Chondrocyte (in vitro differentiated cells): Measurements from ENCODE around the gene MEN1. TPM values are rescaled to one million over a fixed set of nuclear protein-coding genes. Genes with fewer than 3 reads are reported as not detected.
A peak's percentile ranks its signal among the peaks of the same experiment; 100 is the strongest.

Source experiments
- DNase-seq: peaks from one replicate; pipeline ENCODE4 v3.0.0; 2021; ENCODE audit warnings: mixed read lengths, low spot score
- H3K27ac Mint-ChIP-seq: one replicate; pipeline ENCODE4 v1.8.0; 2021; ENCODE audit warnings: mild to moderate bottlenecking, moderate library complexity, mixed read lengths; ENCODE audit not compliant: unreplicated experiment
- H3K27me3 Mint-ChIP-seq: 2 replicates; pipeline ENCODE4 v1.8.0; 2021; ENCODE audit warnings: low read depth, mixed read lengths
- H3K36me3 Mint-ChIP-seq: 2 replicates; pipeline ENCODE4 v1.8.0; 2021; ENCODE audit warnings: low read depth, mixed read lengths
- H3K4me1 Mint-ChIP-seq: 2 replicates; pipeline ENCODE4 v1.8.0; 2021; ENCODE audit warnings: low read depth, mild to moderate bottlenecking, mixed read lengths
- H3K4me3 Mint-ChIP-seq: one replicate; pipeline ENCODE4 v1.8.0; 2021; ENCODE audit warnings: mild to moderate bottlenecking, moderate library complexity, mixed read lengths; ENCODE audit not compliant: unreplicated experiment
- H3K9me3 Mint-ChIP-seq: 2 replicates; pipeline ENCODE4 v1.8.0; 2021; ENCODE audit warnings: low read depth, mixed read lengths
- total RNA-seq: library from RNA; stranded (reverse); gene quantifications from 3 replicates; pipeline ENCODE4 v1.2.1, GENCODE V29; 2021
- TF ChIP-seq, protein P1 (sequence below): fragments of 200-600 bp; sonication (generic); IDR thresholded peaks from 2 replicates; pipeline ENCODE4 v1.5.0; 2021; ENCODE audit warnings: antibody characterized with exemption, mild to moderate bottlenecking, moderate library complexity

The MEN1 gene
- total RNA-seq, 1 donor from 2014 or later = 19.5 TPM

DNA sequence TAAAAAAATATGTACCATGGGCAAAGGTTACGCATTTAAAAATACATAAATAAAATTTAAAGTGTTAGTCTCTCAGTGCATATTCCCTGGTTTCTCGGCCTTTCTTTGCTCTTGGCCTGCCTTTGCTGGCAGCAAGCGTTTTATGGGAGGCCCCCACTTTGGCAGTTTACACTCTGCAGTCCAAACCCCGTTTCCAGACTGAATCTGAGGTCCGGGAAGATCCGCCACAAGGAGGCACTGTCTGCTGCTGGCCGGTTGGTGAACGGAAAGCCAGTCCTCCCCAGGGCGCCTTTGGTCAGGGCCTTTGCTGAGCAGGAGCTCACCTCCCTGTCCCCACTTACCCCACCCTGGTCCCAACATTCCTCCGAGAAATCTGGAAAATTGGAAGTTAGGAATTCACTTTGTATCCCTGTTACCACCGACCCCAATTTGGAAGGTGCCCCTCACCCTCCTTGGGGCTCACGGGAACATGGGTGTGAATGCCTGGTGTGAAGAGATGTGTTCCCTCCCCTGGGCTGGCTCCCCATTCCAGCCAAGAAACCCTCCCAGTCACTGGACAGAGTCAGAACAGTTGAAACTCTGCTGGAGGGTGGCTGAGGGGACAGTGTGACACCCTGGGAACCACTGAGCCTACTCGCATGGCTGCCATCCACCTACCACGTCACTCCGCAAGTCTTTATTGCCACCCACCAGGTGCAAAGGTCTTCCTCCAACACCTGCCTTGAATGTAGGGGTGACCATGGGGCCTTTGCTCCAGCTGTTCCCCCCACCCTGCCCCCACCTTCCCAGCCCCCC, 22.6 kb downstream of the MEN1 start:
- Mint-ChIP-seq H3K4me1 (no peaks in the 10 kb centered on the region), H3K27ac (no peak overlapping the region), H3K9me3 (no peaks in the 10 kb centered on the region), H3K36me3 (peaks cover 1% of the 10 kb centered on the region), H3K4me3 (no peak overlapping the region), H3K27me3 (no peaks in the 10 kb centered on the region)
- TF ChIP-seq, protein P1, sequence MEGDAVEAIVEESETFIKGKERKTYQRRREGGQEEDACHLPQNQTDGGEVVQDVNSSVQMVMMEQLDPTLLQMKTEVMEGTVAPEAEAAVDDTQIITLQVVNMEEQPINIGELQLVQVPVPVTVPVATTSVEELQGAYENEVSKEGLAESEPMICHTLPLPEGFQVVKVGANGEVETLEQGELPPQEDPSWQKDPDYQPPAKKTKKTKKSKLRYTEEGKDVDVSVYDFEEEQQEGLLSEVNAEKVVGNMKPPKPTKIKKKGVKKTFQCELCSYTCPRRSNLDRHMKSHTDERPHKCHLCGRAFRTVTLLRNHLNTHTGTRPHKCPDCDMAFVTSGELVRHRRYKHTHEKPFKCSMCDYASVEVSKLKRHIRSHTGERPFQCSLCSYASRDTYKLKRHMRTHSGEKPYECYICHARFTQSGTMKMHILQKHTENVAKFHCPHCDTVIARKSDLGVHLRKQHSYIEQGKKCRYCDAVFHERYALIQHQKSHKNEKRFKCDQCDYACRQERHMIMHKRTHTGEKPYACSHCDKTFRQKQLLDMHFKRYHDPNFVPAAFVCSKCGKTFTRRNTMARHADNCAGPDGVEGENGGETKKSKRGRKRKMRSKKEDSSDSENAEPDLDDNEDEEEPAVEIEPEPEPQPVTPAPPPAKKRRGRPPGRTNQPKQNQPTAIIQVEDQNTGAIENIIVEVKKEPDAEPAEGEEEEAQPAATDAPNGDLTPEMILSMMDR = peak; percentile 83
- DNase-seq = peak; percentile 87

DNA sequence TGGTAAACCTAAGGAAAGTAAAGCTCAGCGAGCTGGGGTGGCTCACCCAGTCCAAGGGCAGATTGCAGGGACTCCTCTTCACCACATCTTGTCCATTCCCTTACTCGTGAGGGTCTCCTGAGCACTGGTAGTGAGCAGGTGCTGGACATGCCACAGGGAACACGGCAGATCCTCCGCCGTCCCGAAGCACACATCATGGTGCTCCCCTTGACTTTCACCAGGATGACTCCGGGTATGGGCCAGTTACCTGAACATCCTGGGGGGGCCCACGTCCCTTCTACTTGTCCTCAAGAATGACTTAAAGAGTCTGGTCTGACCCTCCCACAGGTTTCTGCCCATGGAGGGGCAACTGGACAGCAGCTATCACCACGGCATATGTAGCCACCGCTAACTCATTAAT, 24.0 kb downstream of the MEN1 start:
- H3K36me3 Mint-ChIP-seq = peaks cover 1% of the 10 kb centered on the region
- DNase-seq = peak; percentile 60
- no peaks in the 10 kb centered on the region for H3K9me3 Mint-ChIP-seq
- H3K27ac Mint-ChIP-seq = no peak overlapping the region
- no peaks in the 10 kb centered on the region for H3K4me1 Mint-ChIP-seq
- TF ChIP-seq, protein P1 = no peak
- no peaks in the 10 kb centered on the region for H3K27me3 Mint-ChIP-seq
- H3K4me3 Mint-ChIP-seq = no peak overlapping the region

DNA sequence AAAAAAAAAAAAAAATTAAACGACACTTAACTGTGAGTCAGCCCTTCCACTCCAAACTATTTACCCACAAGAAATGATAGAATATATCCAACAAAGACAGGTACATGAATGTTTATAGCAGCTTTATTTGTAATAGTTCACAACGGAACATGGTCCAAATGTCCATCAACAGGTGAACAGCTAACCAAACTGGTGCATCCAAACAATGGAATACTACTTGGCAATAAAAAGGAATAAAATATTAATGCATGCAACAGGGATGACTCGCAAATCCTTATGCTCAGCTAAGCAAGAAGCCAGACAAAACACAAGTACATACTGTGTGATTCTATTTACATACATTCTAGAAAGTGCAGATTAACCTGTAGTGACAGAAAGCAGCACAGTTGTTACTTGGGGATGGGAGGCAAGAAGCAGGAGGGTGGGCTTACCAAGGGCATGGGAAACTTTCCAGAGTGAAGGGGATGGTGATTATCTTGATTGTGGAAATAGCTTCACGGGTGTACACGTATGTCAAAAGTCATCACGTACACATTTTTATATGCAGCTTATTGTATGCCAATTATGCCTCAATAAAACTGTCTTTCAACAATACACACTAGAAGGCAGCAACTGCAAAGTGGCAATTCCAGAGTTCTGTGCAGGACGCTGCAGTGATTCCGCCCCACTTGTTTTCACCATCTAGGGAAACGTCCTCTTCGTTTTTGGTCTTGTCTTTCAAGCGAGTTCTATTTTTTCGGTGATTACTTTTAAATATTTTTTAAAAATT, 25.4 kb downstream of the MEN1 start:
- peaks cover 1% of the 10 kb centered on the region for H3K36me3 Mint-ChIP-seq
- TF ChIP-seq, protein P1 = no peak
- no peaks in the 10 kb centered on the region for H3K27me3 Mint-ChIP-seq
- H3K27ac Mint-ChIP-seq = no peak overlapping the region
- H3K9me3 Mint-ChIP-seq = no peaks in the 10 kb centered on the region
- no peaks in the 10 kb centered on the region for H3K4me1 Mint-ChIP-seq
- DNase-seq = no peak
- H3K4me3 Mint-ChIP-seq = no peak overlapping the region

DNA sequence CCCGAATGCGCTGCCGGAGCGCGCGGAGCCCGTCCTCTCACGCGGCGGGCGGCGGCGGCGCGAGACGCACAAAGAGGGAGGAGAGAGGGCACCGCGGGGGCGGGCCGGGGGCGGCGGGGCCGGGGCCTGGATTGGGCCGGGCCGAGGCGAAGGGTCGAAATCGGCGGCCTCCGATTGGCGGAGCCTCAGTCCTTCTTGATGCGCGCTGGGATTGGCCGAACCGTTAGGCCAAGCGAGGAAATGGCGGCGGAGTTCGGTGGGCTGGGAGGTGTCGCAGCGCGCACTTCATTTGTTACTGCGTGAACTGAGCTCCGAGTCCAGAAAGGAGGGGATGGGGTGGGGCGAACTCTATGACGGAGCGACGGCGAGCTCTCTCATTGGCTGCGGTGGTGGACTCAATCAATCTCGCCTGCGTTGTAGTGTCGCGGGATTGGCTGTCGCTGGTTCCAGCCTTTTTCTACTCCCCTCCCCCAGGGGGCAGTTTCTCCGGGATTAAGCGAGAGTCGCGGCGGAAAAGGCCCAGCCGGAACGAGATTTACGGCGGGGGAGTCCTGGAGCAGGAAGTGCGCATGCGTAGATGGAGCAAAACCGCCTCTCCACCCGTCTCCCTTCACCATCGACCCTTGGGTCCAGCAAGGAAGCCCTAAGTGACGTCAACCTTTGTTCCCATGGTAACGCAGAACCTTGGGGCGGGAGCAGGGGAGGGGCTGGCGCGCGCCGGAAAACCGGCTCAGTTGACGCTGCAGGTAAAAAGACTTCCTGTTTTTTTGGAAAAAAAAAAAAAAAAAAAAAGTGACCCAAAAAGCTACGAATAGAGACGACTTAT, 31.7 kb downstream of the MEN1 start, which contains the start of gene SF1:
SF1 (minus strand) TSS at position 70 of the 826 bp plus-strand sequence. CDS start 150 bp downstream, outside the sequence.
- Mint-ChIP-seq H3K27ac (peak within 1 kb of the TSS; percentile 97), H3K4me3 (peak within 1 kb of the TSS; percentile 82)

More for the DNA sequence above, 31.7 kb downstream of the MEN1 start, which contains the start of gene SF1:
- H3K9me3 Mint-ChIP-seq = no peaks in the 10 kb centered on the region
- DNase-seq = peak; percentile 99
- H3K36me3 Mint-ChIP-seq = peaks cover 19% of the 10 kb centered on the region
- no peaks in the 10 kb centered on the region for H3K27me3 Mint-ChIP-seq
- TF ChIP-seq, protein P1 = peak; percentile 42
- peaks cover 30% of the 10 kb centered on the region for H3K4me1 Mint-ChIP-seq
